CD4-positive, alpha-beta T cell treated with Interleukin-6 for 4 hours (primary cell): ENCODE data around the gene VAV2.
"Not testable (repeated sequence)": the region's sequence is repeated elsewhere in the genome, so short reads cannot be mapped to it uniquely, and the experiment has no call there.

ENCODE experiments used
- DNase-seq: peaks from one replicate; pipeline ENCODE4 v3.0.0-alpha.2; 2020; ENCODE audit warnings: mixed read lengths

Gene VAV2

GRCh38 chr9:133778336-133779013 is 213.6 kb downstream of the VAV2 start:
- no peak for DNase-seq

GRCh38 chr9:133777871-133778270 is 214.3 kb downstream of the VAV2 start:
- DNase-seq = no peak

- DNase-seq = no peak
Measured at GRCh38 chr9:133777068-133777791, 214.9 kb downstream of the VAV2 start.

GRCh38 chr9:133775951-133776905 is 215.9 kb downstream of the VAV2 start:
- DNase-seq = no peak

GRCh38 chr9:133775291-133775690 is 216.8 kb downstream of the VAV2 start:
- DNase-seq = no peak

- no peak for DNase-seq
Measured at GRCh38 chr9:133774799-133775198, 217.3 kb downstream of the VAV2 start.

- DNase-seq = no peak
Measured at GRCh38 chr9:133773889-133774655, 218.1 kb downstream of the VAV2 start.

- DNase-seq = no peak
Measured at GRCh38 chr9:133772581-133772980, 219.5 kb downstream of the VAV2 start.

GRCh38 chr9:133771486-133772482 is 220.3 kb downstream of the VAV2 start:
- no peak for DNase-seq

- DNase-seq = no peak
Measured at GRCh38 chr9:133770076-133770777, 221.9 kb downstream of the VAV2 start.

GRCh38 chr9:133769511-133770075 is 222.5 kb downstream of the VAV2 start:
- DNase-seq = no peak

GRCh38 chr9:133768859-133769510 is 223.1 kb downstream of the VAV2 start:
- no peak for DNase-seq

- DNase-seq = no peak
Measured at GRCh38 chr9:133768371-133768858, 223.7 kb downstream of the VAV2 start.

- no peak for DNase-seq
Measured at GRCh38 chr9:133767625-133768024, 224.5 kb downstream of the VAV2 start.

GRCh38 chr9:133767008-133767407 is 225.1 kb downstream of the VAV2 start:
- no peak for DNase-seq

- not testable (repeated sequence) for DNase-seq
Measured at GRCh38 chr9:133766234-133766633, 225.9 kb downstream of the VAV2 start.

GRCh38 chr9:133763272-133764183 is 228.6 kb downstream of the VAV2 start:
- DNase-seq = no peak
